CD4-positive, alpha-beta T cell (primary cell): Measurements from ENCODE around the gene MYPOP. TPM values are rescaled to one million over a fixed set of nuclear protein-coding genes. Genes with fewer than 3 reads are reported as not detected.
"Not testable (repeated sequence)": the region's sequence is repeated elsewhere in the genome, so short reads cannot be mapped to it uniquely, and the experiment has no call there.

Source experiments
- ATAC-seq: fragments of 200-7000 bp; cut with Tn5 transposase; one replicate; pipeline ENCODE4 v1.10.0; 2022; ENCODE audit warnings: mild to moderate bottlenecking; ENCODE audit not compliant: poor library complexity
- CTCF ChIA-PET: fragments of 350-600 bp; sonication (Branson Sonifier 250); formaldehyde crosslinking; loops from one replicate; lab custom pipeline; 2021; ENCODE audit warnings: antibody characterized with exemption, inconsistent platforms; lab: Charles Lee
- POLR2A ChIA-PET: fragments of 350-600 bp; sonication (Branson Sonifier 250); formaldehyde crosslinking; loops from one replicate; lab custom pipeline; 2021; ENCODE audit warnings: antibody characterized with exemption, inconsistent platforms; lab: Charles Lee
- DNase-seq, 14 experiments: peaks; one replicate each; pipeline ENCODE4 v3.0.0-alpha.2; 2013 to 2020; ENCODE audit warnings: mixed read lengths in 2 of 14
- H3K27ac ChIP-seq, 2 donors: one replicate each; pipeline versions ENCODE4 v1.5.1 to v1.7.0; 2013; ENCODE audit warnings: low read length in 2 of 2, low read depth in 1 of 2, mild to moderate bottlenecking in 1 of 2
- H3K27me3 ChIP-seq, 2 experiments: 1 replicate in 1 of 2; 2 replicates in 1 of 2; pipeline versions ENCODE4 v1.6.1 to v1.7.0; 2013; ENCODE audit warnings: low read length in 2 of 2, control low read depth in 1 of 2, mild to moderate bottlenecking in 1 of 2, moderate library complexity in 1 of 2; ENCODE audit not compliant: insufficient read depth in 2 of 2, control insufficient read depth in 1 of 2
- H3K36me3 ChIP-seq: one replicate; pipeline ENCODE4 v1.6.1; 2013; ENCODE audit warnings: low read length, control low read depth; ENCODE audit not compliant: insufficient read depth
- H3K4me1 ChIP-seq: one replicate; pipeline ENCODE4 v1.6.1; 2013; ENCODE audit warnings: low read length, control low read depth; ENCODE audit not compliant: insufficient read depth
- H3K4me3 ChIP-seq: one replicate; pipeline ENCODE4 v1.5.1; 2013; ENCODE audit warnings: mild to moderate bottlenecking, low read length, moderate library complexity
- H3K9me3 ChIP-seq, 2 experiments: 1 replicate in 1 of 2; 2 replicates in 1 of 2; pipeline versions ENCODE4 v1.6.1 to v1.7.0; 2013; ENCODE audit warnings: low read length in 2 of 2, mild to moderate bottlenecking in 2 of 2, control low read depth in 1 of 2, moderate library complexity in 1 of 2; ENCODE audit not compliant: control insufficient read depth in 1 of 2, insufficient read depth in 1 of 2
- H3K27ac Mint-ChIP-seq: one replicate; pipeline ENCODE4 v1.8.0; 2020; ENCODE audit warnings: mixed read lengths
- H3K27me3 Mint-ChIP-seq: one replicate; pipeline ENCODE4 v1.8.0; 2021; ENCODE audit warnings: mixed read lengths
- H3K36me3 Mint-ChIP-seq: one replicate; pipeline ENCODE4 v1.8.0; 2021; ENCODE audit warnings: low read depth, mixed read lengths
- H3K4me1 Mint-ChIP-seq: one replicate; pipeline ENCODE4 v1.8.0; 2021; ENCODE audit warnings: low read depth, mixed read lengths
- H3K4me3 Mint-ChIP-seq: one replicate; pipeline ENCODE4 v1.8.0; 2020; ENCODE audit warnings: mild to moderate bottlenecking, mixed read lengths
- H3K9me3 Mint-ChIP-seq: one replicate; pipeline ENCODE4 v1.8.0; 2020; ENCODE audit warnings: mixed read lengths
- CTCF ChIP-seq: fragments of 200-600 bp; IDR thresholded peaks from one replicate; pipeline ENCODE4 v1.8.0; 2022; ENCODE audit warnings: antibody characterized with exemption, mild to moderate bottlenecking
- intact Hi-C, 2 experiments: fragments of 100-400 bp; cut with DNase I in 1 of 2; cut with micrococcal nuclease in 1 of 2; formaldehyde crosslinking; loops; one replicate each; pipeline versions ENCODE4 v1.15.1 to v1.9.0; 2023 to 2025; cut with DNase I, micrococcal nuclease
- total RNA-seq, 174 experiments: library from RNA in 2 of 174; stranded (reverse) in 2 of 174; gene quantifications; one replicate each; pipeline ENCODE4 v1.2.3 and lab custom pipeline; 2021 to 2026

The MYPOP gene
- total RNA-seq, 2 experiments from 2014 or later: 4.1 to 4.7 TPM

GRCh38 chr19:45872095-45872919, 30.1 kb downstream of the MYPOP start:
- H3K36me3 Mint-ChIP-seq: no peaks in the 10 kb centered on the region
- H3K4me1 ChIP-seq: peaks cover 12% of the 10 kb centered on the region
- H3K9me3 ChIP-seq: peaks cover 0 to 9% of the 10 kb centered on the region in 2 experiments
- TF ChIP-seq CTCF: no peak
- intact Hi-C loops: no loop called here
- no peak for DNase-seq
- peaks cover 18% of the 10 kb centered on the region for H3K27me3 Mint-ChIP-seq
- no peak overlapping the region for H3K27ac ChIP-seq
- no peak overlapping the region for H3K4me3 ChIP-seq
- peaks cover 9% of the 10 kb centered on the region for H3K4me1 Mint-ChIP-seq
- H3K27me3 ChIP-seq: peaks cover 0 to 7% of the 10 kb centered on the region in 2 experiments
- ChIA-PET CTCF (no interaction called here), POLR2A (no interaction called here)
- H3K27ac Mint-ChIP-seq: no peak overlapping the region
- H3K9me3 Mint-ChIP-seq: no peaks in the 10 kb centered on the region
- H3K36me3 ChIP-seq: no peaks in the 10 kb centered on the region
- ATAC-seq: no peak
- H3K4me3 Mint-ChIP-seq: no peak overlapping the region

GRCh38 chr19:45870798-45871197, 31.6 kb downstream of the MYPOP start:
- Histone ChIP-seq H3K27me3 (peaks cover 0 to 2% of the 10 kb centered on the region in 2 experiments), H3K4me1 (no peaks in the 10 kb centered on the region), H3K4me3 (no peak overlapping the region), H3K27ac (no peak overlapping the region), H3K9me3 (no peaks in the 10 kb centered on the region), H3K36me3 (no peaks in the 10 kb centered on the region)
- no peak for TF ChIP-seq CTCF
- no peaks in the 10 kb centered on the region for H3K36me3 Mint-ChIP-seq
- no peaks in the 10 kb centered on the region for H3K9me3 Mint-ChIP-seq
- intact Hi-C loops: no loop called here
- no peak overlapping the region for H3K4me3 Mint-ChIP-seq
- no peaks in the 10 kb centered on the region for H3K4me1 Mint-ChIP-seq
- no peak for ATAC-seq
- H3K27me3 Mint-ChIP-seq: peaks cover 11% of the 10 kb centered on the region
- ChIA-PET CTCF (no interaction called here), POLR2A (no interaction called here)
- H3K27ac Mint-ChIP-seq: no peak overlapping the region
- DNase-seq: no peak

- peaks cover 18% of the 10 kb centered on the region for H3K4me1 ChIP-seq
- H3K27me3 ChIP-seq: peaks cover 11 to 13% of the 10 kb centered on the region in 2 experiments
- POLR2A ChIA-PET, H3K36me3 Mint-ChIP-seq, H3K4me3 Mint-ChIP-seq, H3K9me3 ChIP-seq, H3K36me3 ChIP-seq, ATAC-seq, DNase-seq, H3K27ac Mint-ChIP-seq, H3K27ac ChIP-seq, H3K9me3 Mint-ChIP-seq, H3K4me3 ChIP-seq: not testable (repeated sequence)
- intact Hi-C loops: loop anchor here in 1 of 2 experiments (10.0 kb wide), 2 partner anchors 462 to 912 kb away; partner anchors contain the start of genes CLPTM1, POLR1G and PPP1R13L
- CTCF ChIA-PET: interaction anchor here (0.7 kb wide), 1 partner anchor 43 kb away, joined by 3 read pairs; no protein-coding TSS in a partner anchor
- Mint-ChIP-seq H3K27me3 (peaks cover 29% of the 10 kb centered on the region), H3K4me1 (peaks cover 22% of the 10 kb centered on the region)
Measured at GRCh38 chr19:45867241-45867640, 35.2 kb downstream of the MYPOP start.
